Memory B cell (primary cell): Measurements from ENCODE around the gene TKTL1.
"Not testable (repeated sequence)": the region's sequence is repeated elsewhere in the genome, so short reads cannot be mapped to it uniquely, and the experiment has no call there.

ENCODE experiments used
- ATAC-seq: fragments of 150-1000 bp; cut with Tn5 transposase; 2 replicates; pipeline ENCODE4 v1.10.0; 2021; ENCODE audit warnings: low read depth, mild to moderate bottlenecking, moderate library complexity
- DNase-seq, 2 donors: peaks; one replicate each; pipeline ENCODE4 v3.0.0; 2022; ENCODE audit warnings: low spot score in 2 of 2
- H3K27ac Mint-ChIP-seq: one replicate; pipeline ENCODE4 v1.8.0; 2022; ENCODE audit warnings: mild to moderate bottlenecking, moderate library complexity, mixed read lengths
- H3K27me3 Mint-ChIP-seq: one replicate; pipeline ENCODE4 v1.8.0; 2022; ENCODE audit warnings: mixed read lengths
- H3K36me3 Mint-ChIP-seq: one replicate; pipeline ENCODE4 v1.8.0; 2022; ENCODE audit warnings: mild to moderate bottlenecking, mixed read lengths
- H3K4me1 Mint-ChIP-seq: one replicate; pipeline ENCODE4 v1.8.0; 2022; ENCODE audit warnings: mixed read lengths
- H3K4me3 Mint-ChIP-seq: one replicate; pipeline ENCODE4 v1.8.0; 2022; ENCODE audit warnings: mild to moderate bottlenecking, moderate library complexity, mixed read lengths
- H3K9me3 Mint-ChIP-seq: one replicate; pipeline ENCODE4 v1.8.0; 2022; ENCODE audit warnings: mixed read lengths

The TKTL1 gene

GRCh38 chrX:154300816-154301215 lies 5.2 kb downstream of the TKTL1 start:
- peaks cover 23% of the 10 kb centered on the region for H3K4me1 Mint-ChIP-seq
- no peak overlapping the region for H3K27ac Mint-ChIP-seq
- DNase-seq (no peak), ATAC-seq (no peak)
- H3K9me3 Mint-ChIP-seq, result no peaks in the 10 kb centered on the region
- H3K4me3 Mint-ChIP-seq, result no peak overlapping the region
- no peaks in the 10 kb centered on the region for H3K27me3 Mint-ChIP-seq
- H3K36me3 Mint-ChIP-seq, result no peaks in the 10 kb centered on the region

DNA sequence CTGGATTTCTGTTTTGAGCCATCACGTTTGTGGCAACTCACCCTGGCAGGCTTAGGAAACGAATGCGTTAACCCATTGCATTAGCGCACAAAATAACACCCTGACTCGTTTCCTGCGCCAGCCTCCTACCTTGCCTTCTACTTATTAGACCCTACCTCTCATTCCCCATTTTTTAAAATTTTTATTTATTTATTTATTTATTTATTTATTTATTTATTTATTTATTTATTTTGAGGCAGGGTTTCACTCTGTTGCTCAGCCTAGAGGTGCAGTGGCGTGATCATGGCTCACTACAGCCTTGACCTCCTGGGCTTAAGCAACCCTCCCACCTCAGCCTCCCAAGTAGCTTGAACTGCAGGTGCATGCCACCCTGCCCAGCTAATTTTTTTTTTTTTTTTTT lies 7.4 kb downstream of the TKTL1 start:
- not testable (repeated sequence) for DNase-seq, H3K27ac Mint-ChIP-seq, ATAC-seq, H3K9me3 Mint-ChIP-seq, H3K36me3 Mint-ChIP-seq, H3K27me3 Mint-ChIP-seq, H3K4me3 Mint-ChIP-seq
- peaks cover 31% of the 10 kb centered on the region for H3K4me1 Mint-ChIP-seq

GRCh38 chrX:154303476-154303875 lies 7.9 kb downstream of the TKTL1 start:
- DNase-seq, result no peak
- H3K4me3 Mint-ChIP-seq, result no peak overlapping the region
- peaks cover 32% of the 10 kb centered on the region for H3K4me1 Mint-ChIP-seq
- H3K27me3 Mint-ChIP-seq, result no peaks in the 10 kb centered on the region
- H3K36me3 Mint-ChIP-seq, result no peaks in the 10 kb centered on the region
- ATAC-seq, result no peak
- H3K9me3 Mint-ChIP-seq, result no peaks in the 10 kb centered on the region
- no peak overlapping the region for H3K27ac Mint-ChIP-seq

DNA sequence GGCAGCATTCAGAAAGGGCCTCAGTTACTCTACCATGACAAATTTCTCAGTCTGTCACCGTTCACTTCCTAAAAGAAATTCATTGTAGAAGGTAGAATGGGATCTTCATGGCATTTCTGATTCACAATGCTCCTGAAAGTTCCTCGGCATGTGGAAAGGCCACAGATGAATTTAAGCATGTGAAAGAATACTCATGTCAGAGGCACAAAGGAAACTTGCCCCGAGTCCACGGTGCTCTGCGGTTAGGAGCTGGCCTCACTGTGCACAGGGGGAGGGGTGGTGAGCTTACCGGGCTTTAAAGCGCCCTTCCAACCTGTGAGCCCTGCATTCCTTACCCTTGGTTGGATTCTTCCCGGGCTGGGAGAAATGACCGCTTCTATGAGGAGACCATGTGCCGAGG lies 9.3 kb downstream of the TKTL1 start:
- no peak overlapping the region for H3K27ac Mint-ChIP-seq
- H3K4me1 Mint-ChIP-seq, result peaks cover 31% of the 10 kb centered on the region
- ATAC-seq (no peak), DNase-seq (no peak)
- H3K4me3 Mint-ChIP-seq, result no peak overlapping the region
- H3K36me3 Mint-ChIP-seq, result no peaks in the 10 kb centered on the region
- H3K9me3 Mint-ChIP-seq, result no peaks in the 10 kb centered on the region
- H3K27me3 Mint-ChIP-seq, result no peaks in the 10 kb centered on the region

DNA sequence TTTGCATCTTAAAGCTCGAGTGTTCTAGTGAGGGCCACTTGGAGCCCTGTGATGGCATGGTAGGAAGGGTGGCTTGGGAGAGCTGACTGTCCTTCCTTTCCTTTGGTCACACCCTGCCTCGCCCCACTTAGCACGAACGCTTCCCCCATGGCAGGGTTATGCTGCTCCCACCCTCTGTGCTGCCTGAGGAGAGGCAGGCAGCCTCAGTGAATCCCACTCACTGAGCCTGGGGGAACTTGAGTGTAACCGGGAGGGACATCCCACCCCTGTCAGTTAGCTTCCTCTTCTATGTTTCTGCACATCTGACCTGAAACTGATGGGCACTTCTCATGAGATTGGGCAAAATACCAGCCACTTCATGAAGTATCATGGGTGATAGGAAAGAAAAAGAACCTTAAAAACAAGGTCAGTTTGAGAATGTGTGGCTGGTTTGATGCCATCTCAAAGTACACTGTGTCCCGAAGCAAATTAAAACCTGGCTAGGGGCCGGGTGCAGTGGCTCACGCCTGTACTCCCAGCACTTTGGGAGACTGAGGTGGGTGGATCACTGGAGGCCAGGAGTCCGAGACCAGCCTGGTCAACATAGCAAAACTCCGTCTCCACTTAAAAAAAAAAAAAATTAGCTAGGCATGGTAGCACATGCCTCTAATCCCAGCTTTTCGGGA lies 10.1 kb downstream of the TKTL1 start:
- Mint-ChIP-seq H3K27ac (peak overlapping the region; percentile 83), H3K4me1 (peaks cover 29% of the 10 kb centered on the region), H3K4me3 (peak overlapping the region; percentile 35), H3K36me3 (no peaks in the 10 kb centered on the region), H3K9me3 (no peaks in the 10 kb centered on the region), H3K27me3 (no peaks in the 10 kb centered on the region)
- DNase-seq (no peak), ATAC-seq (peak; percentile 57)

- H3K36me3 Mint-ChIP-seq, result no peaks in the 10 kb centered on the region
- H3K4me1 Mint-ChIP-seq, result peaks cover 33% of the 10 kb centered on the region
- H3K27ac Mint-ChIP-seq, result peak overlapping the region; percentile 77
- H3K9me3 Mint-ChIP-seq, result no peaks in the 10 kb centered on the region
- ATAC-seq, result no peak
- H3K4me3 Mint-ChIP-seq, result no peak overlapping the region
- no peak for DNase-seq
- no peaks in the 10 kb centered on the region for H3K27me3 Mint-ChIP-seq
These were observed 11.6 kb downstream of the TKTL1 start for GRCh38 chrX:154307202-154307601.

- Mint-ChIP-seq H3K4me3 (peak overlapping the region; percentile 28), H3K27ac (peak overlapping the region; percentile 77), H3K36me3 (no peaks in the 10 kb centered on the region), H3K27me3 (no peaks in the 10 kb centered on the region), H3K4me1 (peaks cover 33% of the 10 kb centered on the region), H3K9me3 (no peaks in the 10 kb centered on the region)
- ATAC-seq, result peak; percentile 87
- DNase-seq, result peak; percentile 77 to 81
These were observed 12.7 kb downstream of the TKTL1 start for GRCh38 chrX:154308108-154308946.

- H3K9me3 Mint-ChIP-seq, result no peaks in the 10 kb centered on the region
- no peaks in the 10 kb centered on the region for H3K36me3 Mint-ChIP-seq
- no peak overlapping the region for H3K4me3 Mint-ChIP-seq
- ATAC-seq (no peak), DNase-seq (no peak)
- H3K27me3 Mint-ChIP-seq, result no peaks in the 10 kb centered on the region
- no peak overlapping the region for H3K27ac Mint-ChIP-seq
- H3K4me1 Mint-ChIP-seq, result peaks cover 30% of the 10 kb centered on the region
These were observed 13.6 kb downstream of the TKTL1 start for GRCh38 chrX:154309041-154309775.

DNA sequence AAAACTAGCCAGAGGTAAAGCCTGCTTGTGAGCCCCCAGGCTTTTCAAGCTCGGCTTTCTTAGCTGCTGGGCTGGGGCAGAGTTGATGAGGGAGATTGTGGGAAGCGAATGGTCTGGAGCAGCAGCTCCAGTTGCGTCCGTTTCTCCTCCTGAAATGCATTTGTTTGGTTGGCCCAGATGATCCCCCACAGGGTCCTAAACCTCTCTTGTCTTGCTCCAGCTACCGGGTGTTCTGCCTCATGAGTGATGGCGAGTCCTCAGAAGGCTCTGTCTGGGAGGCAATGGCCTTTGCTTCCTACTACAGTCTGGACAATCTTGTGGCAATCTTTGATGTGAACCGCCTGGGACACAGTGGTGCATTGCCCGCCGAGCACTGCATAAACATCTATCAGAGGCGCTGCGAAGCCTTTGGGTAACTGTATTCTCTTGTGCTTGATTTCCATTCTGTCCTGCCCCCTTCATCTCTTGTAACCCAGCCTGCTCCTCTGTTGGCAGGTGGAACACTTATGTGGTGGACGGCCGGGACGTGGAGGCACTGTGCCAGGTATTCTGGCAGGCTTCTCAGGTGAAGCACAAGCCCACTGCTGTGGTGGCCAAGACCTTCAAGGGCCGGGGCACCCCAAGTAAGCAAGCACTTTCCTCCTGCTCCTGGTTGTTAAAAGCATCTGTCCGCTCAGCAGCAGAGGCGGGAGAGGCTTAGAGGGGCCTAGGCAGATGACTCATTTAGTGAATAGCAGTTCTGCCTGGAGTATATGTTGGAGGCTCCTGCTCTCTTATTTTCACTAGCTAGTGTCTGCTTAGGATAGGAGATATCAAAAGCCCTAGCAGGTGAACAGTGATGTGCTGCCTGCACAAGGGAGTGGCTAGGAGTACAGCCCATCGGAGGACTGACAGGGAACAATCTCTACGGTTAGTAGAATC lies 15.3 kb downstream of the TKTL1 start:
- Mint-ChIP-seq H3K27me3 (no peaks in the 10 kb centered on the region), H3K4me3 (no peak overlapping the region), H3K36me3 (no peaks in the 10 kb centered on the region), H3K9me3 (no peaks in the 10 kb centered on the region), H3K27ac (no peak overlapping the region), H3K4me1 (peaks cover 22% of the 10 kb centered on the region)
- ATAC-seq (no peak), DNase-seq (no peak)

DNA sequence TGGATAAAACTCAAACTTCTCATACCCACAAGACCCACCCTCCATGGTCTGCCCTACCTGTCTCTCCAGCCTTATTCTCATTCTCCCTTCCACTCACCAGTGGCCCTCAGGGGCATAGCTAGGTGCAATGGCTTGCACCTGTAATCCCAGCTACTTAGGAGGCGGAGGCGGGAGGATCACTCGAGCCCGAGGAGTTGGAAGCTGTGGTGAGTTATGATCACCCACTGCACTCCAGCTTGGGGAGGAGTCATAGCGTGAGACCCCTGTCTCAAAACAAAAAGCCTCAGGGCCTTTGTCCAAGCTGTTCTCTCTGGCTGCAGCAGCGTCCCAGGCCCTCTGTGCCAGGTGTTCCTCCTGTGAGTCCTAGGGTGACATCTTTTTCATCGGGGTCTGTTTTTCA lies 16.5 kb downstream of the TKTL1 start:
- Mint-ChIP-seq H3K4me1 (peaks cover 19% of the 10 kb centered on the region), H3K4me3 (no peak overlapping the region), H3K9me3 (no peaks in the 10 kb centered on the region), H3K27me3 (no peaks in the 10 kb centered on the region), H3K27ac (no peak overlapping the region), H3K36me3 (no peaks in the 10 kb centered on the region)
- ATAC-seq (no peak), DNase-seq (no peak)

- Mint-ChIP-seq H3K27me3 (no peaks in the 10 kb centered on the region), H3K36me3 (no peaks in the 10 kb centered on the region), H3K9me3 (no peaks in the 10 kb centered on the region), H3K4me1 (peaks cover 18% of the 10 kb centered on the region), H3K27ac (peak overlapping the region; percentile 11), H3K4me3 (no peak overlapping the region)
- no peak for ATAC-seq
- DNase-seq, result no peak
These were observed 17.6 kb downstream of the TKTL1 start for GRCh38 chrX:154313147-154313546.

DNA sequence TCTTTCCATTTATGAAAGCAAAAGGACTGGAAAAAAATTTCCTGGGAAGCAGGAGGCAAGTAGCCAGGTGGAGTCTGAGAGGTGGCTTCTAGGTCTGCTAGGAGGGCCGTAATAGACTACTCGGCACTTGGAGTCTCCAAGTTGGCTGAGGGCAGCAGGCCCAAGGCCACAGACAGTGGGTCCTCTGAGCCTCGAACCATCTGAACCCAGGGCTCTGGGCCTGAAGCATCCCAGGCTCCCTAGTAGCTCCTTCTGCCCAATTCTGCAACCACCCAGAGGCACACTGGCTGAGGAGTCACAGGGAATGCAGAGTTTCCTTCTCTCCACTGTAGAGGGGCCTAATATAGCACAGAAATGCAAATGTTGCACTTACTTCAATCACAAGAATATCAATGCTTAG lies 19.8 kb downstream of the TKTL1 start:
- H3K27me3 Mint-ChIP-seq, result no peaks in the 10 kb centered on the region
- no peaks in the 10 kb centered on the region for H3K36me3 Mint-ChIP-seq
- peaks cover 19% of the 10 kb centered on the region for H3K4me1 Mint-ChIP-seq

DNA sequence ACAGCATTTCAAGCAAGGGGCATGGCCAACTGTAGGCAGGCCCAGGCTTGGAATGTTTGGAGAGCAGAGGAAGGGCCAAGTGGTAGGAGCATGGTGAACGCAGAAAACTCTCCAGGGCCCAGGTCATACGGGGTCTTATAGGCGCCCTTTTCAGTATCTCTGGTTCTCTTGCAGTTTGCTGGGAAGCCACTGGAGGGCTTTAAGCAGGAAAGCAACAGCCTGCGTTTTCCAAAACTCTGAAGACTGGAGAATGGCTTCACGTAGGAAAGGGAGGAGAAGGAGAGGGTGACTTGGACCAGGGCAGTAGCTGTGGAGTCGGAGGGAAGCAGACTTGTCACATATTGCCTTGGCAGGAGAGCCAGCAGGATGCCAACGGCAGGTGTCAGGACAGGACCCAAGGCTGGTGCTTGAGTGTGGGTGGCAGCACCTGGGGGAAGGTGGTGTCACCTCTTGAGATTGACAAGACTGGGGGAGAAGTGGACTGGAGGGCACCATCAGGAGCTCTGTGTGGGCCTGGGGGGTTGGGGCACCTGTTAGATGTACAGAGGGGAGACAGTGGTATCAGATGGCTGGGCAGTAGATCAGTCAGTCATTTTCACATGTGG lies 21.9 kb downstream of the TKTL1 start:
- Mint-ChIP-seq H3K9me3 (no peaks in the 10 kb centered on the region), H3K4me3 (peak overlapping the region; percentile 50), H3K27ac (peak overlapping the region; percentile 79), H3K36me3 (no peaks in the 10 kb centered on the region), H3K4me1 (peaks cover 25% of the 10 kb centered on the region), H3K27me3 (no peaks in the 10 kb centered on the region)
- ATAC-seq (peak; percentile 55), DNase-seq (no peak)

More for the DNA sequence above, 19.8 kb downstream of the TKTL1 start:
- Mint-ChIP-seq H3K27ac (no peak overlapping the region), H3K9me3 (no peaks in the 10 kb centered on the region), H3K4me3 (no peak overlapping the region)
- ATAC-seq, result no peak
- no peak for DNase-seq
